ENCODE measurements around the gene CDK5RAP2. TPM values are rescaled to one million over a fixed set of nuclear protein-coding genes. Genes with fewer than 3 reads are reported as not detected.

CDK5RAP2 gene
- total and polyA plus RNA-seq, 2 donors (not counting 1 experiment from before 2014, with no cell fraction given): 17.7 to 48.6 TPM

DNA sequence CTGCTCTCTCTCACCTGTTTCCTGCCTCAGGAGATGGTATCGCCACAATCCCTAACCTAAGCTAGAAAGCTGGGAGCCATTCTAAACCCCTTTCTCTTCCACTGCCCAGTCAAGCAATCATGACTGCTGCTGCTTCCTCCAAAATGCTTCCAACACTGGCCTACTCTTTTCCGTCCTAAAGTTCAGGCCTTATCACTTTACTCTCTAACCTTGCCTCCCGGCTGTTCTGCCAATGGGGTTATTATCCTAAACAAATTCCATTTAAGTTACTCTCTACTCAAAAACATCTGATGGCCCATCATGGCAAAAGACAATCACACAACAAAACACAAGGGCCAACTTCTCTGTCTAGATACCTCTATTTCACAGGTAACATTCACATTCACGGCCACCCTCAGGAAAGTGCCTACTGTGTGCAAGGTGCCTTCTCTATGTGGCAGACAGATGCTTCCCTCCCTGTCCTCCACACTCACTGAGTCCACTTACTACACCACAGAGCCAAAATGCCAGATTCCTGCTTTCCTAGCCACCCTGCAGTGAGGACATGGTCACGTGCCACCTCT, 168.0 kb downstream of the CDK5RAP2 start:
- H3K4me1 ChIP-seq (ENCODE audit: control insufficient read depth, extremely low read depth, insufficient read depth, low read length): peaks cover 3% of the 10 kb centered on the region
- H3K36me3 ChIP-seq (ENCODE audit: control insufficient read depth, insufficient read depth, low read length): peaks cover 7% of the 10 kb centered on the region
- no peak for TF ChIP-seq EZH2 (IDR thresholded peaks at IDR 0.05; ENCODE audit: low read length, missing control alignments)
- TF ChIP-seq, protein P1, sequence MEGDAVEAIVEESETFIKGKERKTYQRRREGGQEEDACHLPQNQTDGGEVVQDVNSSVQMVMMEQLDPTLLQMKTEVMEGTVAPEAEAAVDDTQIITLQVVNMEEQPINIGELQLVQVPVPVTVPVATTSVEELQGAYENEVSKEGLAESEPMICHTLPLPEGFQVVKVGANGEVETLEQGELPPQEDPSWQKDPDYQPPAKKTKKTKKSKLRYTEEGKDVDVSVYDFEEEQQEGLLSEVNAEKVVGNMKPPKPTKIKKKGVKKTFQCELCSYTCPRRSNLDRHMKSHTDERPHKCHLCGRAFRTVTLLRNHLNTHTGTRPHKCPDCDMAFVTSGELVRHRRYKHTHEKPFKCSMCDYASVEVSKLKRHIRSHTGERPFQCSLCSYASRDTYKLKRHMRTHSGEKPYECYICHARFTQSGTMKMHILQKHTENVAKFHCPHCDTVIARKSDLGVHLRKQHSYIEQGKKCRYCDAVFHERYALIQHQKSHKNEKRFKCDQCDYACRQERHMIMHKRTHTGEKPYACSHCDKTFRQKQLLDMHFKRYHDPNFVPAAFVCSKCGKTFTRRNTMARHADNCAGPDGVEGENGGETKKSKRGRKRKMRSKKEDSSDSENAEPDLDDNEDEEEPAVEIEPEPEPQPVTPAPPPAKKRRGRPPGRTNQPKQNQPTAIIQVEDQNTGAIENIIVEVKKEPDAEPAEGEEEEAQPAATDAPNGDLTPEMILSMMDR (conservative IDR thresholded peaks at IDR 0.05 in 1 of 2, IDR thresholded peaks at IDR 0.05 in 1 of 2; ENCODE audit: low read depth in 1 of 2, low read length in 2 of 2): no peak
- no peak overlapping the region for H3K9ac ChIP-seq (ENCODE audit: insufficient read depth, low read length)
- H2AFZ ChIP-seq (ENCODE audit: low read length): no peak overlapping the region
- no peaks in the 10 kb centered on the region for H4K20me1 ChIP-seq (ENCODE audit: control insufficient read depth, extremely low read depth, insufficient read depth, low read length)
- no peaks in the 10 kb centered on the region for H3K27me3 ChIP-seq (ENCODE audit: control insufficient read depth, insufficient read depth, low read length)
- H3K9me3 ChIP-seq (ENCODE audit: control insufficient read depth, insufficient read depth, low read depth, low read length): no peaks in the 10 kb centered on the region
- H3K27ac ChIP-seq (ENCODE audit: insufficient read depth, low read length): peak overlapping the region; percentile 14
- H3K4me2 ChIP-seq (ENCODE audit: extremely low read depth, insufficient read depth, low read length): no peak overlapping the region
- H3K4me3 ChIP-seq (replicated peaks in 1 of 4; ENCODE audit: control extremely low read depth in 1 of 4, insufficient read depth in 1 of 4, low read depth in 3 of 4, low read length in 4 of 4): no peak overlapping the region
- H3K79me2 ChIP-seq (ENCODE audit: control insufficient read depth, insufficient read depth, low read length): no peaks in the 10 kb centered on the region
- DNase-seq (ENCODE audit: low read depth in 2 of 2): no peak

DNA sequence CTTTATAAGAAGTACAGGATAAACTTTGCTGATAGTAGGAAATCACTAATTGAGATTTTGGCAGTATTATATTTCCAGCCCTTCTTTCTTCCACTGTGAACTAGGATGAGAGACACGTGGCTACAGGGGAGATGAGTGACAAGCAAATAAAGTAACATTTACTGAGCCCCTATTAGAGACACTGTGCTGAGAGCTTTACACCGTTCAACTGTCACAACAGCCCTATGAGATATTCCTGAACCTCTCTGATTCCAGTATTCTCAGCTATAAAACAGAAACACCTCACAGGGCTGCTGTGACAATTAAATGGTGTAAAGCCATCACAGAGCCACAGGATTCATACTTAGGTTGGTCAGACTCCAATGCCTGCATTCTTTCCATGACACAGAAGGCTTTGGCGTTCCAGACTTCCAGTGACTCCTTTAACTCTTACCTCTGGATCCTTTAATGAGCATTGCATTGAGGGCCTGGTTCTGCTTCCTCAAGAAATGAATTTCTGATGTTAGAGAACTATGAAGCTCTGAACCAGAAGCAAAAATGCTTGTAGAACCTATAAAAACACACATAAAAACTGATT, 169.0 kb downstream of the CDK5RAP2 start:
- no peak overlapping the region for H3K4me2 ChIP-seq (ENCODE audit: extremely low read depth, insufficient read depth, low read length)
- peaks cover 7% of the 10 kb centered on the region for H3K36me3 ChIP-seq (ENCODE audit: control insufficient read depth, insufficient read depth, low read length)

DNA sequence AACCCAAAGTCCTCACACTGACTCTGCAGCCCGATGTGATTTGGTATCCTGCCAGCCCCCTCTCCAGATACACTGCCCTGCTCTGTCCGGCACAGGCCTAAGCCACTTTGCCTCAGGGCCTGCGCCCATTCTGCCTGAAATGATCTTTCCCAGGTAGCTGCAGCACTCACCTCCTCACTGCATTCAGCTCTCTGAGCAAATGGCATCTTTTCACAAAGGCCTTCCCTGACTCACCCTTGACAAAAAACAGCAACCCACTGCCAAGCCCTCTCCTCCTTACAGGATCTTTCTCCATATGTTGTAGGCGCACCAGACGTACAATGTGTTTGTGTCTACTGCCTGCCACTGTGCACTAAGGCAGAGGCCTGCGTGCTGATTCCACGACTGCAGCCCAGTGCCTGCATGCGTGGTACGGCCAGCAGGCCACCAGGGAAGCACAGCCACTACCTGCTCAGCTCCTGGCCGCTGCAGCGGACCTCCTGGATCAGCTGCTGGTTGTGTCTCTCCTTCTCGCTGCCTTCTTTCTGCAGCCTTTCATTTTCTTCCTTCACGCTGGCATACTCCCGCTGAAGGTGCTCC, 171.2 kb downstream of the CDK5RAP2 start:
- no peak overlapping the region for H2AFZ ChIP-seq (ENCODE audit: low read length)
- no peaks in the 10 kb centered on the region for H4K20me1 ChIP-seq (ENCODE audit: control insufficient read depth, extremely low read depth, insufficient read depth, low read length)
- peaks cover 11% of the 10 kb centered on the region for H3K4me1 ChIP-seq (ENCODE audit: control insufficient read depth, extremely low read depth, insufficient read depth, low read length)
- H3K36me3 ChIP-seq (ENCODE audit: control insufficient read depth, insufficient read depth, low read length): peaks cover 10% of the 10 kb centered on the region
- no peaks in the 10 kb centered on the region for H3K79me2 ChIP-seq (ENCODE audit: control insufficient read depth, insufficient read depth, low read length)
- no peaks in the 10 kb centered on the region for H3K27me3 ChIP-seq (ENCODE audit: control insufficient read depth, insufficient read depth, low read length)
- no peaks in the 10 kb centered on the region for H3K9me3 ChIP-seq (ENCODE audit: control insufficient read depth, insufficient read depth, low read depth, low read length)
- H3K4me3 ChIP-seq (replicated peaks in 1 of 4; ENCODE audit: control extremely low read depth in 1 of 4, insufficient read depth in 1 of 4, low read depth in 3 of 4, low read length in 4 of 4): no peak overlapping the region
- no peak overlapping the region for H3K4me2 ChIP-seq (ENCODE audit: extremely low read depth, insufficient read depth, low read length)
- no peak for TF ChIP-seq EZH2 (IDR thresholded peaks at IDR 0.05; ENCODE audit: low read length, missing control alignments)
- TF ChIP-seq, protein P1 (conservative IDR thresholded peaks at IDR 0.05 in 1 of 2, IDR thresholded peaks at IDR 0.05 in 1 of 2; ENCODE audit: low read depth in 1 of 2, low read length in 2 of 2): no peak
- no peak overlapping the region for H3K27ac ChIP-seq (ENCODE audit: insufficient read depth, low read length)
- no peak overlapping the region for H3K9ac ChIP-seq (ENCODE audit: insufficient read depth, low read length)
- no peak for DNase-seq (ENCODE audit: low read depth in 2 of 2)

More for the DNA sequence above, 169.0 kb downstream of the CDK5RAP2 start:
- Histone ChIP-seq H4K20me1 (ENCODE audit: control insufficient read depth, extremely low read depth, insufficient read depth, low read length) (no peaks in the 10 kb centered on the region), H3K4me1 (ENCODE audit: control insufficient read depth, extremely low read depth, insufficient read depth, low read length) (peaks cover 3% of the 10 kb centered on the region), H3K4me3 (replicated peaks in 1 of 4; ENCODE audit: control extremely low read depth in 1 of 4, insufficient read depth in 1 of 4, low read depth in 3 of 4, low read length in 4 of 4) (no peak overlapping the region), H3K27me3 (ENCODE audit: control insufficient read depth, insufficient read depth, low read length) (no peaks in the 10 kb centered on the region), H3K27ac (ENCODE audit: insufficient read depth, low read length) (no peak overlapping the region), H2AFZ (ENCODE audit: low read length) (no peak overlapping the region), H3K79me2 (ENCODE audit: control insufficient read depth, insufficient read depth, low read length) (no peaks in the 10 kb centered on the region), H3K9ac (ENCODE audit: insufficient read depth, low read length) (no peak overlapping the region), H3K9me3 (ENCODE audit: control insufficient read depth, insufficient read depth, low read depth, low read length) (no peaks in the 10 kb centered on the region)
- TF ChIP-seq, protein P1 (conservative IDR thresholded peaks at IDR 0.05 in 1 of 2, IDR thresholded peaks at IDR 0.05 in 1 of 2; ENCODE audit: low read depth in 1 of 2, low read length in 2 of 2): no peak
- TF ChIP-seq EZH2 (IDR thresholded peaks at IDR 0.05; ENCODE audit: low read length, missing control alignments): no peak
- DNase-seq (ENCODE audit: low read depth in 2 of 2): peak in 1 of 2 donors; percentile 81

Data from fibroblast of lung (primary cell).